Kasumi-1 (cell line): ENCODE results near the gene SLC24A1.

ENCODE experiments used
- DNase-seq, 2 experiments: peaks; one replicate each; lab custom pipeline; 2025; lab: John Stamatoyannopoulos, UW

Gene SLC24A1

GRCh38 chr15:65653341-65653740 is 31.6 kb downstream of the SLC24A1 start:
- no peak for DNase-seq

GRCh38 chr15:65653801-65654521 is 32.2 kb downstream of the SLC24A1 start:
- no peak for DNase-seq

GRCh38 chr15:65655026-65655425 is 33.3 kb downstream of the SLC24A1 start:
- DNase-seq, result no peak

- DNase-seq, result no peak
These were observed 33.7 kb downstream of the SLC24A1 start for GRCh38 chr15:65655457-65655856.

- DNase-seq, result no peak
These were observed 37.8 kb downstream of the SLC24A1 start for GRCh38 chr15:65659502-65660052.

GRCh38 chr15:65660927-65661326 is 39.2 kb downstream of the SLC24A1 start:
- DNase-seq, result no peak

GRCh38 chr15:65663521-65663920 is 41.8 kb downstream of the SLC24A1 start:
- DNase-seq, result no peak

GRCh38 chr15:65666257-65666656 is 44.5 kb downstream of the SLC24A1 start:
- no peak for DNase-seq

- no peak for DNase-seq
These were observed 53.8 kb downstream of the SLC24A1 start for GRCh38 chr15:65675551-65675950.

GRCh38 chr15:65676123-65676522 is 54.4 kb downstream of the SLC24A1 start:
- no peak for DNase-seq

GRCh38 chr15:65680544-65680943 is 58.8 kb downstream of the SLC24A1 start:
- no peak for DNase-seq

- no peak for DNase-seq
These were observed 60.7 kb downstream of the SLC24A1 start for GRCh38 chr15:65682404-65682911.

- no peak for DNase-seq
These were observed 66.7 kb downstream of the SLC24A1 start for GRCh38 chr15:65688462-65688861.

GRCh38 chr15:65690173-65690572 is 68.4 kb downstream of the SLC24A1 start:
- no peak for DNase-seq

GRCh38 chr15:65690778-65691177 is 69.0 kb downstream of the SLC24A1 start:
- DNase-seq, result no peak

- DNase-seq, result no peak
These were observed 73.3 kb downstream of the SLC24A1 start for GRCh38 chr15:65695081-65695480.
